GM18909 (cell line): ENCODE results near the gene ZIC4.

Experiments
- ATAC-seq: cut with Tn5 transposase; IDR thresholded peaks from one replicate; pipeline ENCODE4 v1.9.1; 2021; ENCODE audit warnings: mild to moderate bottlenecking; ENCODE audit not compliant: unreplicated experiment, poor library complexity

ZIC4 gene

DNA sequence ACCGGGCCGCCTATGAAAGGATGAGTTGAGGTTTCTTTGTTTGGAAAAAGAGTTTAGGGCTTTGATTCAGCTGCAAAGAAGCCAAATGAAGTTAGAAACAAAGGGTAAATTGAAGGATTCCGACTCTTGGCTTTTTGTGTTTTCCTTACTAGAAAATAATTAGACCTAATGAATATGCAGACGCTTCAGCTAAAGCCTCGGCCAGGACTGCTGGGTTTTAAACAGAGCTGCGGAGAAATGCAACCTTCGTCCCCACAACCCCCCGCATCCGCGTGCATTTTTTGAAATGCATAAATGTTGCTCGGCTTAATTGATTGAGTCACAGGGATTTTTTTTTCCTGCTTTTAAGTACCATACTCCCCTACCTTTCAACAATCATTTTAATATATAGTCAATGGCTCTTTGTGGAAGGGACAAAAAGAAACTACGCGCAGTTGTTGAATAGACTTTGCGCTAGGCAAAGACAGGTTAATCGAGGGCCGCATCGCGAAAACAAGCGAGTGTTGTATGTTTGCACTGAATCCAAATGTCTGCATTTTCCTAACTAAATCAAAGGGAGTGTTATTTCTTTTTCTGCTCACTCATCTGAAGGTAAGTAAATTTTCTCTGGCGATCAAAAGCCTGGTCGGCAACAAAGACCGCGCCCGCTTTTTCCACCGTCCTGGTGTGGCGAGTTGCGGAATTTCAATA lies 1.3 kb upstream of the ZIC4 start:
- ATAC-seq, result no peak

DNA sequence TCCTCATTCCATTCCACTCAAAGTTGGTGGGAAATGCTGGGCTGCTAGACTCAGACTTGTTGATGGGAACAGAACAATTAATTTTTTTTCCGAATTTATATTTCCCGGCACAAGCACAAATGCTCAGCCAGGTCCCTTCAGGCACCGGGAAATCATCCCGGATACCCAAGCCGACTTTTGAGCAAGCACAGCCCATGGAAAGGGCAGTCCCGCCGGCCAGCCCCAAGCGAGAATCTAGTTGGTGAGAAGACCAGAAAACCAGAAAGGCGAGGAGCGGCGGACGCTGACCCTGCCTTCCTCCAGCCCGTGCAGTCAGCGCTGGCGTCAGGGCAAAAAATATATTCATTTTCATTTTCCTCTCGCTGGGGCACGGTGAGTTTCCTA lies 763 bp upstream of the ZIC4 start:
- no peak for ATAC-seq

DNA sequence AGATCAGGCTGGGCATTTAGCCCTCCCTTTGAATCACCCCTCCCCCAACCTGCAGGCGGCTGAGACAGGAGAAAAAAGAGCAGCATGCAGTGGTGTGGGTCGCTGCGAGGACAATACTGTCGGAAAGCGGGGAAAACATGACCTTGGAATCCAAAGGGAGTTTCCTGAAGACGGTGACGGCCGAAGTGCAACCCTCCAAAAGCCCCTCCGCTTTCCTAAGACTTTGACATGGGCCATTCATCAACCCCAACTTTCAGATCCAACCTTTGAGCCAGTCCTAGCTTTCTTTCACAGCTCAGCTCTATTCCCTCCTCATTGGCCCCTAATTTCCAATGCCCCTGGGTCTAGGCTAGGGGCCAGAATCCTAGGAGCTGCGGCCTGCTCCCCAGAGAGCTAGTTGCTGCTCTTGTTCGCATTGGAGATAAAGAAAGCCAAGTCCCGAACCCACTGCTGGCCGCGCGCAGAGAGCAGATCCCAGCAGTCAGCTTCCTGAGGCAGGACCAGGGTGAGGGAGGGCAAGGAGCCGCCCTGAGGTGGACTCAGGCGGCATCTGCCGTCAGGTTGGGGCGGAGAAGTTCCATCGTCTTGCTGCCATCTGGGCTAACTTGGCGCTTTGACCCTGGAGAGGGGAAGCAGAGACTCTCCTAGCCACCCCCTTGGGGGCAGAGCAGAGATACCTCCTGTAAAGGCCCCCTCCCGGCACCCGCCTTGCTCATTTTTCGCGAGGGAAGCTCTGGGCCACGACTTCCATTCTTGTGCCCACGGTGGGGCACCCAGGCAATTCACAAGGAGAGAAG lies 914 bp downstream of the ZIC4 start:
- no peak for ATAC-seq

DNA sequence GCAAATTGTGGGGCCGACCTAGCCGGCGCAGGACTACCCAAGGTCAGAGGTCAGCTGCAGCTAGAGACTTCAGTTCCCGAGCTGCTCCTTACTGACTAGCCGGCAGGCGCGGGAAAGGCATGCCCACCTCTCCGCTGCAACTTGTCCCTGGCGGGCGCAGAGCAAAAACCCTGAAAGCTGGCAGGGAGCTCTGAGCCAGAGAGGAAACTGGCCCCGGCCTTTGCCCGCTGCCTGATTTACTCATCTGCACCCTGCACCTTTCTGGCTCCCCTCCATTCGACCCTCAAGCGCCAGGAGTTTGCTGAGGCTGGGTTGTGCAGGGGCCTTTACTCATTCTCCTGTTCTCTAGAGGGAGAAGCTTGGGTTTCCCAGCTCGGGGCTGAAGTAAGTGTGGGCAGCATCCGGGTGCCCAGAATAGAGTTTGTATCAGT lies 1.5 kb downstream of the ZIC4 start:
- no peak for ATAC-seq

DNA sequence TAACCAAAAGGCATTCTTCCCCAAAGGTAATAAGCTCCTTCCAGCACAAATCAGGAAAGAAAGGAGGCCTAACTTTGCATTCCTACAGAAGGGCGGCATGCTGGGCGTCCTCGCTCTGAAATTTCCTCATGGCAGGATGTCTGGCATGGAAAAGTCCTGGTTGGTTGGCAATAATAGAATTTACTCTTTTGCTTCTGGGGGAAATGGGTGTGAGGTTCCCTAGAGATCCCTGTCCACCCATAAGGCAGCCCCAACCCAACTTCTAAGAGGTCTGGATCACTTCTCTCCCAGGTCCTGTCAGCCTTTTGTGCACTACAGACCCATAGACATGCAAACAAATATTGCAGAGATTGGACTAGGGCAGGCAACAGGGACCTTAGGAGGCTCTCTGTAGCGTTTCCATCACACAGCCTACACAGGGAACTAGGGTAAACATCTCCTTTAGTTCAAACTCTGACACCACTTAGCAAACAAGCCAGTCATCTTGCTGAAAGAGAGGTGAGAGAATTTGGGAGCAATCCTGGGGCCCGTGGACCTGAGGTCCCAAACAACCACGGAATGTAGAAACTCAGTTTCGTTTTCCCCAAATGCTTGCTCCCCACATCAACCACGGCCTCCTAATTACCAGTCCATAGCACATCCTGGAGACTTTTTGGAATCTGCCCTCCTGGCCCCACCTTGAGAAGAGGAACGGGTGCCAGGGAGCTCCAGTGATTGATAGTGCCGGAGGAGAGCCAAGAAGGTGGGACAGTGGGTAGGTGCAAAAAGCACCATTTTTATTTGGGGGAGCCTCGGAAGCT lies 2.1 kb downstream of the ZIC4 start:
- ATAC-seq, result no peak

DNA sequence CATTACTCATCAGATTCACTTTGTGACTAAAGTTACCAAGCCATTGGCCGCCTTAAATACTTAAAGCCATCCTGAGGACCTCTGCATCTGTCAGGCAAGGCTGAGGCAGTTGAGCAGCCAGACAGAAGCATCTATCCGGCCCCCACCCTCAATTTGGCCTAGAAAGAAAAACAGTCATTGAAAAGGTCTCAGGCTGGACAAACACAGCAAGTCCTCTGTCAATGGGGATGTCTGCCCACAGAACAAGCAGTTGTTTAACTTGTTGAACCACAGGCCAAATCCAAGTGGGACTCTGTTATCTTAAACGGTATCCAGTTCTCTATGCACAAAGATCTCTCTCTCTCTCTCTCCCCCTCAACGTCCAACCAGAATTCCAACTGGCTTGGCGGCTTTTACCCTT lies 2.8 kb downstream of the ZIC4 start:
- no peak for ATAC-seq

DNA sequence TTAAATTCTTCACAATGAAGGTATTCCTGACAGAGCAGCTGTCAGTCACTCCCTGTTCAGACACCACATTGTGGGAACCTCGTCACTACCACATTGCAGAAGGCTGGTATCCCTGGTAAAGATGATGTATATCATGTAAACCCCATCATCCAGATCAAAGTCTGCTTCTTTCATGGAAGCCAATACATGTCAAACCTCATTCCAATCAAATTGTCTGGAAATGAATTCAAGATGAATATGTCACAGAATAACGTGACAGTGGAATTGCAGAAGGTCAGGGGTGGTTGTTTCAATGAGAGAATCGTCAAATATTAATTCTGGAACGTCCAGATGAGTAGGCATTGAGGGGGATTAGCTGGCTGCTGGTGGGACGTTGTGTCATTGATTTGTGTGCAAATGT lies 4.2 kb downstream of the ZIC4 start:
- no peak for ATAC-seq

DNA sequence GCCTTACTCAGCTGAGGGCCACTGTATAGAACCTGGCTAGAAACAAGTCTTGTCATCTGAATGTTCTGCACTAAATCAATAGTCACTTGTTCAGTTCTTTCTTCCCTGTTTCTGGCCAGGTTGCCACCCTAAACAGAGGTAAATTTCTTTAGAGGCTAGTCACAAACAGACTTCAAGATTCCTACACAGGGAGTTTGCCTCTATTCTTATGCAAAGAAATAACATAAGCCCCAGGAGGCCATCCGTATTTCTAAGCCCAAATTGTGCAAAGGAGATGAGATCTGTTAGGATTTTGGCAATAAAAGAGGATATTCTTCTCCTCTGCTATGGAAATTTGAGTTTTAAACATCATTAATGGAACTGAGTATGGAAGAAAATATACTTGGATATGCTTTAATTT lies 4.9 kb downstream of the ZIC4 start:
- no peak for ATAC-seq

DNA sequence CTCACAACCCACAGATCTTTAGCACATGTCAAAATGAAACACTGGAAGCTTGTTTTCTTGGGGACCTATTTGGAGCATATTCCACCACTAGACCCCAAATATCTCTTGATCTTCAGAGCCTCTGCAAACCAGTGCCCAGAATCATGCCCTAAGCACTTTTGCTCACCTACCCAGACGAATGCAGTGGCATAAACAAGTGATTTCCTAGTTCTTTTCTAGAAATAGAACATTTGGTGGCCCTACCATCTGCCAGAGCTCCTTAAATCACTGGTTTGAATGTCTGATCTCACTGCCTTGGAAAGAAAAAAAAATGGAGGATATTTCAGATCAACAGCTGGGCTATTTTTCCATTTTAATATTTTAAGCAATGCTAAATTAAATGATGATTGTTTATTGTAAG lies 5.3 kb downstream of the ZIC4 start:
- ATAC-seq, result no peak

DNA sequence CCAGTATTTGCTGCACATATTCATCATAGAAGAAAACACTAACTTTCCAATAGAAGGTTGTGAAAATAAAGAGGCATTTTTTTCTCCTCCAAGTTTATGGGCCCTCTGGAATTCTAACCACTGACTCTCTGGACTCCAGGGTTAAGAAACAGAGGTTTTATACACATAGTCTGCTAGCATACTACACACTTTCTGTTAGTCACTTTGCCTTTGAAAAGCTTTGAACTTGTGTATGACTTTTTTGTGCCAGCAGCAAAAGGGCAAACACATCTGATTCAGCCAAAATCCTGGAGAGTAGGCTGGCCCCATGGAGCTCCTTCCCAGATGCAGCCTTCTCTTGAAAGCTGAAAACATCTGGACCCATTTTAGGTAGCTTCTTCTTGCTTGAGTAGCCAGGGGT lies 6.2 kb downstream of the ZIC4 start:
- ATAC-seq, result no peak

DNA sequence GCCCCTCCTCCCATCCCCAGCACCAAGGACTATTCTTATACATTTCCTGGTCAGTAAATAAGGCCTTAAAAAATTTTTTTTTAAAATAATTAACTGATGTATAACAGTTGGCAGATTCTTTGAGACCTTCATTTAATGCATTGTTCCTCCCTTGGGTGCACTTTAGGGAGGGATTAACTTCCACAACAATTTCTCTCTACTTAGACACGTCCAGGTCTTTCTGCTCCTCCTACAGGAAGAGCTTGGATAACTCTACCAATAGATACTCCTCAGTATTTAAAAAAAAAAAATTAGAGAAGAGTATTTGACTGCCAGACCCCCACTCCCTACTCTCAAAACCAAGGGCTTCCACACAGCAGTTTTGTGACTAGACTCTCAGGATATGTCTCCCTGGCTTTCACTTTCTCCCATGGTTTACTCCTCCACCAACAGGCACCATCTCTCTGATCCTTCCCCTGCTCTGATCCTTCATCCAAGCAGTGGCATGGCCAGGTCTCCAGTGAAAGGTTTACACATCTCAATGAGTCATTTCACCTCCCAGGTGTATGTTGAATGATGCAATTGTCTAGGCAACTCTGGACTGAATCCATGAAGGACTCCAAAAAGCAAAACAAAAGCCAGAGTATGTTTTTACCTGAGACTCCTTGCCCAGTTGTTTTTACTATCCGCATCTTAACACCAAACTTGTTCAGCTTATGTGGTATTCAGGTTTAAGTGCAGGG lies 7.4 kb downstream of the ZIC4 start:
- ATAC-seq, result no peak

DNA sequence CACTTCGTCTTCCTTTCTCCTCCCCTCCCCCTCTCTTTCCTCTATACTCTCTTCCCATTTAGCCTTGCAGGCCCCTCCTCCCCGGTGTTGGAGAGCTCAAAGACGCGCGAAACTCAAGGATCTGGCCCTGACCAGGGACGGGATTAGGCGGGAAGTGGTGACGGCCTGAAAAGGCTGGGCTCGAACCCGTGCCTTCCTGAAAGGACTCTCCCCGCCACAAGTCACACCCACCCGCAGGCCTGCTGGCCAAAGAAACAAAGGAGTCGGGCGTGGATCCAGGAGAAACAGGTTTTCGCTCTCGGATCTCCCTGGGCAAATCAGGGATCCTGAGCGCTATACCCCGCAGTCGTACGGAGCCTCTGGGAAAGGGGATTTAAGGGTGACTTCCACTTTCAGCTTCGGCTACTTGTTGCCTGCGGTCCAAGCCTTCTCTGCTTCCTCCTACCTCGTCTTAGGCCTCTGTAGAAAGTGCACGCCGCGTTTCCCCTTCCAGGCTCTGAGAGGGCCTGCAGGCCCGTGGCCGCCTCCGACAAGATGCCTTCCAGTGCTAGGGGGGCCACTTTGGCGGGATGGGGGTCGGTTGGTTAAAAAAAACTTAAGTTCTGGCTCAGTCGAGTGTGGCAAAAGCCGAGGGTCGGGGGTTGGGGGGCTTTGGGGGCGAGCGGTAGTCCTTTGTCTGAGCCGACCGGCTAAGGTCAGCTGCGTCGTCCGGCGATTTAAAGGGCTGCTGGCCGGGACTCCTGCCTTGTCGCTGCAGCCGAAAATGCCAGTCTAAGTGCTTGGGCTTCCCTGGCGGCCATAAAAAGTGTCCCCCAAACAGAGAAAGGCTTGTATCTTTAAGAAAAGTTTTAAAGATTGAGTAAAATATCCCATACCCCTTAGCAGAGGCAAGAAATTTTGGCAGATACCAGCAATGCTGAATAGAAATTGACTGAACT lies 8.2 kb downstream of the ZIC4 start:
- no peak for ATAC-seq

DNA sequence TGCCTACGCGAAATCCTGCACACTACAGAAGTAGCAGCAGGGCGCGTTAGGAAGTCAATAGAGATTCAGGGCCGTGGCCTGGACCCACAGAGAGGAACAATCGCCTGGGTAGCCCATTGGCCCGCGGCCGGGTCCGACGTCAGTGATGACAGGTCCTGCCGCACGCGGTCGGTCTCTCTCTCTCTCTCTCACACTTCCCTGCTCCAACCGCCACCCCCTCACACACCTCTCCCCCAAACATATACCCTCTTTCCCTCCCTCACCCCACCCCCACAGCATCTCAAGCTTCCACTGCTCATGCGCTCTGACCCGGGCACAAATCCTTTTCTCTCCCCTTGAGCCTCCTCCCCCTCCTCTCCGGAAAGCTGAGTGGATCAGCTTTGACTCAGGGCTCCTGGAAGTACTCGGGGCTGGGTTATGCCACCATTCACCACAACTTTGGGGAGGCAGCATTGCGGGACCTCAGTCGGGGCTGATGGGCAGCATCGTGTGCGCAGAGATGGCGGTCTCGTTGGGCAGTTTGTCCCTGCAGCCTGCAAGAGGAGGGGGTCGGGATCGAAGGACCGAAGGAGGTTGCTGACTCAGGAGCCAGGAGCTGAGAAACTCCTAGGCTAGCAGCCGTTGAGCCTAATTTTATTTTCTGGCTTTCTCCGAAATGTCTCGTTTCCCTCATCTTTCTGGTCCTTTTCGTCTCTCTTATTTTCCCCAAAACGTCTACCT lies 9.0 kb downstream of the ZIC4 start:
- no peak for ATAC-seq

DNA sequence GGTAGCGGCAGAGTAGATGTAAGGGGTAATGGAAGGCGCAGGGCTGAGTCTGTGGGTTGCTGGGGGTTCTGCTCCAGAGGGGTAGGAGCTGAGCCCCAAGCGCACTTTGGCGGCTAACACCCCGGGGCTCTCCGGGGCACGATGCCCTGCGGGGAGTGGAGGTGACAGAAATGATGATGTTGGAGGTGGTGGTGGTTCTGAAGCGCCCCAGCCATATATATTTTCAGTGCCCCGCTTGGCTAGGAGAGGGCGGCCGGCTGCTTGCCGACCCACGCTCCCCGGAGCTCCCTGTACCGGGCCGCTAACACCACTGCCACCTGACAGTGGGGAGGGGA lies 9.7 kb downstream of the ZIC4 start:
- no peak for ATAC-seq

DNA sequence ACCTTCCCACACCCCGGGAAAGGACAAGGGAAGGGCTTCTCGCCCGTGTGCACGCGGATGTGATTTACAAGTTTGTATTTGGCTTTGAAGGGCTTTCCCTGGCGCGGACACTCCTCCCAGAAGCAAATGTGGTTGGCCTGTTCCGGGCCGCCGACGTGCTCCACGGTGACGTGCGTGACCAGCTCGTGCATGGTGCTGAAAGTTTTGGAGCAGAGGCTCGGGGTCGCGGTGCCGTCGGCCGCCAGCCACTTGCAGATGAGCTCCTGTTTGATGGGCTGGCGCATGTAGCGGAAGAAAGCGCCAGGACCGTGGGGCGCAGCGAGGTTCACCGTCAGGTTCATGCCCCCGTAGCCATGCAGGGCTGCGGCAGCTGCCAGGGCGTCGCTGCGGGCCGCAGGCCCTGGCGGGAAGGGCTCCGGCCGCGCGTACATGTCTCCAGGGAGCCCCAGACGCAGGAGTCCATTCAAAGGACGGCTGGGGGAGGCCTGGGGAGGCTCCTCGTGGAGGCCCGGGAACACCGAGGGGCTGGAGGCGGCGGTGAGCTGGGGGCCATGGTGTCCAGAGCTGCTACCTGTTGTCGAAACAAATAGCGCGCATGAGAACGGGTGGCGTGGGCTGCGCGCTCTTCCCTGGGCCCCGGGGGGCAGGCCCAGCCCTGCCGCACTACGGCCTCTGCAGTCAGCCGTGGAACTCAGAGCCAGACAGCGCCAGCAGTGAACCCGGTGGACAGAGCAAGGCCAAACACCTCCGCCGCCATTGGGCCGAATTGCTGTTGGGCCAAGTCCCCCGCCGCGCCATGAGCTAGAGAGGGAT lies 10.2 kb downstream of the ZIC4 start:
- no peak for ATAC-seq

DNA sequence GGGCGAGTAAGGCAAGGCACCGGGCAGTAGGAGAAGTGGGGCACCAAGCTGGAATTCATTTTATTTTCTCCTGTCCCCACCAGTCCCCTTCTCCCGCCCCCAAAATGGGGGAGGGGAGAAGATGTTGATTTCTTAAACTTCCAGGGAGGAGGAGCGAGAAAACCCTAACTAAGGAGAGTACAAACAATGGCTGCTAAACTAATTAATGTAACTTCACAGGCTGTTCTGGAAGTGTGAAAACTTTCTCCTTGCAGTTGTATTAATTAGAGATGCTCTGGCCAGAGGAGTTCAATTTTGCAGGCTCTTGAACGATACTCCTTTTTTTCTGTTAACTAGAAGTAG lies 11.5 kb downstream of the ZIC4 start:
- no peak for ATAC-seq

DNA sequence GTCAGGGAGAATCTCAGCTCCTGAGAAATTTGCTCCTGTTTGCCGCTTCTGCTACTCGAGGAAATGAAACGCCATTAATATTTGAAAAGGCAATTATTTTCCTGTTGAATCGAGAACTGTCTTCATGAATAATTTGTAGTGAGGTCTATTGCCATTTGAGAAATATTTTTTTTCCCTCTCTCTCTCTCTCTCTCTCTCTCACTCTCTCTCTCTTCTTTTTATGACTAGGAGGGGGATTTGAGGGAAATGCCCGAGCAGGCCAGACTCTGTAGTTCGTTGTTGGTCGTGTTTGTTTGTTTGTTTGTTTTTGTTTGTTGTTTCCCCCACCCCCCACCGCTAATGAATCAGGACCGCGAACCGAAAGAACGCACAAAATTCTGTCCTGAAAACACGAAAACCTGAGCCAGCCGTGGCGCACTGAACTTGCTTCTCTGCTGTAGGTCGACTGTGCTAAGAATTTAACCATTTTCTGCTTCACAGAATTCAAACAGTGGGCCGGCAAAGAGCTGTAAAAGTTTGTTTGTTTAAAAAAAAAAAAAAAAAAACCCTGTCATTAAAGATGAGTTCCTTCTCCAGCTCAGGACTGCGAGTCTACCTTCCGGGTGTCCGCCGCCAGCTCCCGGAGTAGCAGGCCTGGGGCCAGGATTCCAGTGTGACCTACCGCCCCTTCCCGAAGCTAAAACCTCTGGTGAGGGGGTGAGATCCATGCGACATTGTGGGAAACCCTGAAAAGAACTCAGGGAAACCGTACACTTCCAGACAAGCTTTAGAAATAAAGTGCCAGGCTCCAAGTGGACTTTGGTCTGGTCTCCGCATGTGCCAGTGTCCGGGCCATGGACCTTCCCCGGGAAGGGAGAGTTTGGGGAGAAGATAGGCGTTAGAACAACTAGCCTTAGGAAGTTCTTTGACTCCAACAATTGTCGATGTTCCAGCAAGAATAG lies 12.1 kb downstream of the ZIC4 start:
- no peak for ATAC-seq
